OCI-LY3 (cell line): ENCODE data around the gene MED4.
A peak's percentile ranks its signal among the peaks of the same experiment; 100 is the strongest.

Source experiments
- H2AFZ ChIP-seq: fragments of 200-600, 300-600 bp; shearing (Covaris generic); 2 replicates; pipeline ENCODE4 v1.6.0; 2014; ENCODE audit warnings: antibody characterized with exemption, low read depth, low read length
- H3K27ac ChIP-seq: fragments of 200-600, 300-600 bp; sonication (generic); 2 replicates; pipeline ENCODE4 v1.5.1; 2014; ENCODE audit warnings: mild to moderate bottlenecking, low read length, moderate library complexity, mixed read lengths
- H3K27me3 ChIP-seq: fragments of 200-600, 300-600 bp; sonication (generic); 2 replicates; pipeline ENCODE4 v1.6.1; 2014; ENCODE audit warnings: low read depth, low read length, mixed read lengths
- H3K36me3 ChIP-seq: fragments of 200-600, 300-600 bp; sonication (generic); replicated peaks from 2 replicates; pipeline ENCODE3; 2014; ENCODE audit warnings: low read depth, low read length, mixed read lengths
- H3K4me1 ChIP-seq: fragments of 300-600, 200-600 bp; sonication (generic); 2 replicates; pipeline ENCODE4 v1.6.1; 2014; ENCODE audit warnings: low read length, mixed read lengths
- H3K4me2 ChIP-seq: fragments of 200-600, 300-600 bp; sonication (generic); 2 replicates; pipeline ENCODE4 v1.6.1; 2014; ENCODE audit warnings: low read length, mixed read lengths
- H3K4me3 ChIP-seq: fragments of 300-600, 200-600 bp; sonication (generic); 2 replicates; pipeline ENCODE4 v1.5.1; 2014; ENCODE audit warnings: antibody characterized with exemption, mild to moderate bottlenecking, low read length, moderate library complexity
- H3K79me2 ChIP-seq: fragments of 300-600, 200-600 bp; shearing (Covaris generic); 2 replicates; pipeline ENCODE4 v1.6.1; 2014; ENCODE audit warnings: mild to moderate bottlenecking, low read length, mixed read lengths
- H3K9ac ChIP-seq: fragments of 300-600, 200-600 bp; shearing (Covaris generic); 2 replicates; pipeline ENCODE4 v1.6.0; 2014; ENCODE audit warnings: mild to moderate bottlenecking, low read length, moderate library complexity
- H3K9me3 ChIP-seq: fragments of 200-600, 300-600 bp; shearing (Covaris generic); 2 replicates; pipeline ENCODE4 v1.6.1; 2014; ENCODE audit warnings: low read length, mixed read lengths; ENCODE audit not compliant: insufficient read depth
- H4K20me1 ChIP-seq: fragments of 200-600, 300-600 bp; sonication (generic); 2 replicates; pipeline ENCODE4 v1.6.1; 2016; ENCODE audit warnings: low read length, mixed read lengths; ENCODE audit not compliant: insufficient read depth
- CTCF ChIP-seq: fragments of 200-600, 300-600 bp; sonication (generic); IDR thresholded peaks from 2 replicates; pipeline ENCODE4 v1.5.1; 2014; ENCODE audit warnings: antibody characterized with exemption, low read length, low read depth
- EZH2phosphoT487 ChIP-seq: fragments of 200-600 bp; shearing (Covaris generic); IDR thresholded peaks from 2 replicates; pipeline ENCODE4 v1.6.1; 2018; ENCODE audit warnings: antibody characterized with exemption, mixed run types, low read depth

Gene MED4

GRCh38 chr13:48132961-48133360 is 38.1 kb upstream of the MED4 start:
- Histone ChIP-seq H3K9ac (no peak overlapping the region), H2AFZ (no peak overlapping the region), H3K9me3 (0 out of 2 replicates have a peak, but pooled peaks cover 3% of the 10 kb centered on the region), H3K27me3 (peaks cover 55% of the 10 kb centered on the region), H3K4me2 (no peak overlapping the region), H3K27ac (no peak overlapping the region), H4K20me1 (no peaks in the 10 kb centered on the region), H3K36me3 (no peaks in the 10 kb centered on the region), H3K4me3 (no peak overlapping the region), H3K4me1 (no peaks in the 10 kb centered on the region), H3K79me2 (no peaks in the 10 kb centered on the region)
- TF ChIP-seq EZH2phosphoT487: no peak
- no peak for TF ChIP-seq CTCF

GRCh38 chr13:48131533-48131932 is 36.6 kb upstream of the MED4 start:
- Histone ChIP-seq H3K79me2 (no peaks in the 10 kb centered on the region), H3K9me3 (0 out of 2 replicates have a peak, but pooled peaks cover 3% of the 10 kb centered on the region), H3K27me3 (peaks cover 55% of the 10 kb centered on the region), H2AFZ (no peak overlapping the region), H3K36me3 (no peaks in the 10 kb centered on the region), H3K4me1 (peaks cover 9% of the 10 kb centered on the region), H3K9ac (no peak overlapping the region), H3K27ac (no peak overlapping the region), H4K20me1 (no peaks in the 10 kb centered on the region), H3K4me2 (no peak overlapping the region), H3K4me3 (no peak overlapping the region)
- no peak for TF ChIP-seq CTCF
- TF ChIP-seq EZH2phosphoT487: no peak

- no peak overlapping the region for H2AFZ ChIP-seq
- no peaks in the 10 kb centered on the region for H3K79me2 ChIP-seq
- no peaks in the 10 kb centered on the region for H3K9me3 ChIP-seq
- peak; percentile 91 for TF ChIP-seq CTCF
- TF ChIP-seq EZH2phosphoT487: no peak
- no peak overlapping the region for H3K9ac ChIP-seq
- no peaks in the 10 kb centered on the region for H4K20me1 ChIP-seq
- no peak overlapping the region; the same call in 1 of the 2 replicates for H3K4me3 ChIP-seq
- peaks cover 44% of the 10 kb centered on the region for H3K27me3 ChIP-seq
- H3K4me1 ChIP-seq: peaks cover 9% of the 10 kb centered on the region
- H3K36me3 ChIP-seq: no peaks in the 10 kb centered on the region
- no peak overlapping the region for H3K27ac ChIP-seq
- H3K4me2 ChIP-seq: peak overlapping the region; percentile 47
Observed at GRCh38 chr13:48126944-48127830, 32.3 kb upstream of the MED4 start.

- no peak for TF ChIP-seq CTCF
- TF ChIP-seq EZH2phosphoT487: no peak
- H3K27ac ChIP-seq: no peak overlapping the region
- no peak overlapping the region for H3K9ac ChIP-seq
- H3K36me3 ChIP-seq: no peaks in the 10 kb centered on the region
- no peaks in the 10 kb centered on the region for H4K20me1 ChIP-seq
- H3K4me2 ChIP-seq: no peak overlapping the region
- H3K4me1 ChIP-seq: peaks cover 9% of the 10 kb centered on the region
- peaks cover 49% of the 10 kb centered on the region for H3K27me3 ChIP-seq
- H2AFZ ChIP-seq: no peak overlapping the region
- no peaks in the 10 kb centered on the region for H3K79me2 ChIP-seq
- no peak overlapping the region for H3K4me3 ChIP-seq
- no peaks in the 10 kb centered on the region for H3K9me3 ChIP-seq
Observed at GRCh38 chr13:48125794-48126228, 30.9 kb upstream of the MED4 start.
